Measurements from ENCODE around the gene IQCH. TPM values are rescaled to one million over a fixed set of nuclear protein-coding genes. Genes with fewer than 3 reads are reported as not detected.

The IQCH gene
- total and polyA plus RNA-seq, 2 of the 4 experiments (the other 2 are of a cell fraction) = 0.60 to 2.5 TPM

GRCh38 chr15:67373971-67374370, 119.4 kb downstream of the IQCH start:
- TF ChIP-seq CHD1 (IDR thresholded peaks at IDR 0.05; ENCODE audit: low read depth, low read length) (no peak), CEBPB (IDR thresholded peaks at IDR 0.05; ENCODE audit: low read depth, low read length) (no peak), MXI1 (IDR thresholded peaks at IDR 0.05; ENCODE audit: borderline replicate concordance, low read depth, low read length) (no peak), FOS (IDR thresholded peaks at IDR 0.05; ENCODE audit: low read depth, low read length) (no peak), MAZ (IDR thresholded peaks at IDR 0.05; ENCODE audit: borderline replicate concordance, low read depth, low read length) (no peak), BHLHE40 (IDR thresholded peaks at IDR 0.05; ENCODE audit: low read depth, low read length) (no peak), RFX5 (IDR thresholded peaks at IDR 0.05; ENCODE audit: low read depth, low read length) (no peak), NFE2L2 (IDR thresholded peaks at IDR 0.05; ENCODE audit: low read depth, low read length) (no peak), SMC3 (IDR thresholded peaks at IDR 0.05; ENCODE audit: low read depth, low read length) (no peak), POLR2A (IDR thresholded peaks at IDR 0.05; ENCODE audit: low read depth, low read length) (no peak), RCOR1 (IDR thresholded peaks at IDR 0.05; ENCODE audit: insufficient replicate concordance, low read length) (no peak), MAFK (IDR thresholded peaks at IDR 0.05; ENCODE audit: low read depth, low read length) (no peak), RAD21 (IDR thresholded peaks at IDR 0.05; ENCODE audit: low read length) (no peak), CTCF (conservative IDR thresholded peaks at IDR 0.05; ENCODE audit: low read depth, low read length) (no peak)
- TF ChIP-seq, protein P1, sequence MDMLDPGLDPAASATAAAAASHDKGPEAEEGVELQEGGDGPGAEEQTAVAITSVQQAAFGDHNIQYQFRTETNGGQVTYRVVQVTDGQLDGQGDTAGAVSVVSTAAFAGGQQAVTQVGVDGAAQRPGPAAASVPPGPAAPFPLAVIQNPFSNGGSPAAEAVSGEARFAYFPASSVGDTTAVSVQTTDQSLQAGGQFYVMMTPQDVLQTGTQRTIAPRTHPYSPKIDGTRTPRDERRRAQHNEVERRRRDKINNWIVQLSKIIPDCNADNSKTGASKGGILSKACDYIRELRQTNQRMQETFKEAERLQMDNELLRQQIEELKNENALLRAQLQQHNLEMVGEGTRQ (IDR thresholded peaks at IDR 0.05; ENCODE audit: low read depth, low read length) = no peak
- TF ChIP-seq, protein P2, sequence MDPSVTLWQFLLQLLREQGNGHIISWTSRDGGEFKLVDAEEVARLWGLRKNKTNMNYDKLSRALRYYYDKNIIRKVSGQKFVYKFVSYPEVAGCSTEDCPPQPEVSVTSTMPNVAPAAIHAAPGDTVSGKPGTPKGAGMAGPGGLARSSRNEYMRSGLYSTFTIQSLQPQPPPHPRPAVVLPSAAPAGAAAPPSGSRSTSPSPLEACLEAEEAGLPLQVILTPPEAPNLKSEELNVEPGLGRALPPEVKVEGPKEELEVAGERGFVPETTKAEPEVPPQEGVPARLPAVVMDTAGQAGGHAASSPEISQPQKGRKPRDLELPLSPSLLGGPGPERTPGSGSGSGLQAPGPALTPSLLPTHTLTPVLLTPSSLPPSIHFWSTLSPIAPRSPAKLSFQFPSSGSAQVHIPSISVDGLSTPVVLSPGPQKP (IDR thresholded peaks at IDR 0.05; ENCODE audit: borderline replicate concordance, low read depth, low read length) = no peak
- no peaks in the 10 kb centered on the region for H3K4me1 ChIP-seq (ENCODE audit: control insufficient read depth, insufficient read depth, low read length)
- ATAC-seq (ENCODE audit: low read depth) (no peak), DNase-seq (no peak)
- no peak overlapping the region for H4K8ac ChIP-seq (ENCODE audit: low read depth in 2 of 2, low read length in 2 of 2)
- dilution Hi-C loops (cut with HindIII; ENCODE audit: low sequenced_read_pairs, unreplicated experiment) = no loop called here
- H3K4me3 ChIP-seq (ENCODE audit: insufficient read depth, low read depth, low read length) = no peak overlapping the region
- H3K27me3 ChIP-seq (ENCODE audit: control insufficient read depth, insufficient read depth, low read length) = peaks cover 18% of the 10 kb centered on the region
- H4K20me1 ChIP-seq (ENCODE audit: insufficient read depth, low read length) = no peaks in the 10 kb centered on the region
- no peak overlapping the region for H3K9ac ChIP-seq (ENCODE audit: low read depth, low read length)
- no peak overlapping the region for H3K27ac ChIP-seq (ENCODE audit: insufficient read depth, low read length)
- H3K4ac ChIP-seq (ENCODE audit: low read depth, low read length) = no peak overlapping the region
- H2BK20ac ChIP-seq (ENCODE audit: low read depth, low read length) = no peak overlapping the region
- H4K91ac ChIP-seq (ENCODE audit: insufficient read depth, low read depth, low read length) = no peak overlapping the region
- no TSS peak for BruUV-seq (replicated peaks)
- no peak overlapping the region for H3K56ac ChIP-seq (ENCODE audit: extremely low read depth, insufficient read depth, low read length)
- H2AK5ac ChIP-seq (ENCODE audit: low read depth, low read length) = no peak overlapping the region
- H3K23ac ChIP-seq (ENCODE audit: low read depth, low read length) = no peak overlapping the region
- H2BK5ac ChIP-seq (ENCODE audit: low read depth, low read length, poor library complexity, severe bottlenecking) = no peak overlapping the region
- no peak overlapping the region for H3K14ac ChIP-seq (replicated peaks; ENCODE audit: low read depth, low read length)
- H2AK9ac ChIP-seq (replicated peaks; ENCODE audit: low read depth, low read length, poor library complexity) = no peak overlapping the region
- no peak overlapping the region for H4K5ac ChIP-seq (ENCODE audit: low read depth, low read length)
- ChIA-PET POLR2A (ENCODE audit: unreplicated experiment) (no interaction called here), CTCF (no interaction called here)
- no peaks in the 10 kb centered on the region for H3K36me3 ChIP-seq (ENCODE audit: control insufficient read depth, insufficient read depth, low read length)
- no peak overlapping the region for H2BK120ac ChIP-seq (ENCODE audit: low read depth, low read length)
- no peak overlapping the region for H2AFZ ChIP-seq (replicated peaks; ENCODE audit: low read length, poor library complexity)
- no peak overlapping the region for H3K18ac ChIP-seq (ENCODE audit: low read depth, low read length)
- no peaks in the 10 kb centered on the region for H3K9me1 ChIP-seq (ENCODE audit: insufficient read depth, low read length)
- H2BK15ac ChIP-seq (ENCODE audit: low read depth, low read length) = no peak overlapping the region
- intact Hi-C loops (cut with micrococcal nuclease) = no loop called here
- no peaks in the 10 kb centered on the region for H3K79me1 ChIP-seq (ENCODE audit: low read depth in 1 of 2, low read length in 2 of 2)
- no peak overlapping the region for H3K4me2 ChIP-seq (ENCODE audit: low read depth, low read length)
- H3K9me3 ChIP-seq (ENCODE audit: control insufficient read depth, insufficient read depth, low read length) = no peaks in the 10 kb centered on the region
- in situ Hi-C loops (cut with MboI; ENCODE audit: low sequenced_read_pairs) = no loop called here
